HEK293T (cell line): ENCODE results near the gene NLRX1.

ENCODE experiments used
- BHLHE40 ChIP-seq: fragments of 450-650 bp; IDR thresholded peaks from 2 replicates; pipeline ENCODE4 v1.6.1; 2016; ENCODE audit warnings: mild to moderate bottlenecking, moderate library complexity, borderline replicate concordance
- FOXA1 ChIP-seq: fragments of 450-650 bp; IDR thresholded peaks from 2 replicates; pipeline ENCODE4 v1.6.1; 2016; ENCODE audit warnings: mild to moderate bottlenecking
- FOXK2 ChIP-seq: fragments of 450-650 bp; IDR thresholded peaks from 2 replicates; pipeline ENCODE4 v1.6.1; 2016; ENCODE audit warnings: mild to moderate bottlenecking
- FOXM1 ChIP-seq: fragments of 450-650 bp; IDR thresholded peaks from 2 replicates; pipeline ENCODE4 v1.6.1; 2017; ENCODE audit warnings: mild to moderate bottlenecking, borderline replicate concordance
- L3MBTL2 ChIP-seq: fragments of 450-650 bp; conservative IDR thresholded peaks from 2 replicates; pipeline ENCODE4 v1.6.1; 2016; ENCODE audit warnings: mild to moderate bottlenecking
- LEF1 ChIP-seq: fragments of 450-650 bp; IDR thresholded peaks from 2 replicates; pipeline ENCODE4 v1.6.1; 2017; ENCODE audit warnings: mild to moderate bottlenecking, borderline replicate concordance
- NFRKB ChIP-seq: fragments of 450-650 bp; IDR thresholded peaks from 2 replicates; pipeline ENCODE4 v1.6.1; 2016; ENCODE audit warnings: mild to moderate bottlenecking, moderate library complexity
- SP1 ChIP-seq: fragments of 450-650 bp; IDR thresholded peaks from 2 replicates; pipeline ENCODE4 v1.6.1; 2017
- SUZ12 ChIP-seq: fragments of 450-650 bp; IDR thresholded peaks from 2 replicates; pipeline ENCODE4 v1.6.1; 2016; ENCODE audit warnings: mild to moderate bottlenecking
- TARDBP ChIP-seq: fragments of 450-650 bp; IDR thresholded peaks from 2 replicates; pipeline ENCODE4 v1.6.1; 2016
- ZNF384 ChIP-seq: fragments of 450-650 bp; IDR thresholded peaks from 2 replicates; pipeline ENCODE4 v1.6.1; 2016
- TF ChIP-seq, protein P1 (sequence below): fragments of 450-650 bp; IDR thresholded peaks from 2 replicates; pipeline ENCODE4 v1.6.1; 2016

GRCh38 chr11:119218141-119218878 lies 49.8 kb downstream of the NLRX1 start:
- TF ChIP-seq LEF1 (no peak), FOXM1 (no peak), TARDBP (no peak), L3MBTL2 (no peak), FOXA1 (no peak), NFRKB (no peak), ZNF384 (no peak), SUZ12 (no peak), FOXK2 (no peak), SP1 (no peak), BHLHE40 (no peak)
- TF ChIP-seq, protein P1, sequence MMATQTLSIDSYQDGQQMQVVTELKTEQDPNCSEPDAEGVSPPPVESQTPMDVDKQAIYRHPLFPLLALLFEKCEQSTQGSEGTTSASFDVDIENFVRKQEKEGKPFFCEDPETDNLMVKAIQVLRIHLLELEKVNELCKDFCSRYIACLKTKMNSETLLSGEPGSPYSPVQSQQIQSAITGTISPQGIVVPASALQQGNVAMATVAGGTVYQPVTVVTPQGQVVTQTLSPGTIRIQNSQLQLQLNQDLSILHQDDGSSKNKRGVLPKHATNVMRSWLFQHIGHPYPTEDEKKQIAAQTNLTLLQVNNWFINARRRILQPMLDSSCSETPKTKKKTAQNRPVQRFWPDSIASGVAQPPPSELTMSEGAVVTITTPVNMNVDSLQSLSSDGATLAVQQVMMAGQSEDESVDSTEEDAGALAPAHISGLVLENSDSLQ, result no peak
